CD14-positive monocyte (primary cell): ENCODE measurements around the gene LRRFIP2. TPM values are rescaled to one million over a fixed set of nuclear protein-coding genes. Genes with fewer than 3 reads are reported as not detected.

Source experiments
- DNase-seq, 3 donors: peaks; one replicate each; pipeline ENCODE4 v3.0.0-alpha.2; 2011 to 2022
- H2AFZ ChIP-seq: 2 replicates; pipeline ENCODE4 v1.6.0; 2012; ENCODE audit warnings: mild to moderate bottlenecking, low read depth, low read length, inconsistent platforms; ENCODE audit not compliant: insufficient read depth, poor library complexity, severe bottlenecking
- H3K27ac ChIP-seq, 2 donors: 1 replicate in 1 of 2; 2 replicates in 1 of 2; pipeline ENCODE4 v1.5.1; 2012 to 2013; ENCODE audit warnings: low read length in 2 of 2, control low read depth in 1 of 2, inconsistent platforms in 1 of 2, low read depth in 1 of 2, mild to moderate bottlenecking in 1 of 2
- H3K27me3 ChIP-seq, 2 donors: one replicate each; pipeline versions ENCODE4 v1.6.0 to v1.6.1; 2011 to 2013; ENCODE audit warnings: low read length in 2 of 2; ENCODE audit not compliant: control insufficient read depth in 2 of 2, insufficient read depth in 2 of 2
- H3K36me3 ChIP-seq, 2 donors: replicated peaks in 1 of 2; 1 replicate in 1 of 2; 2 replicates in 1 of 2; pipeline versions ENCODE4 v1.5.1 to v1.6.1; 2012 to 2013; ENCODE audit warnings: low read length in 2 of 2, control low read depth in 1 of 2, inconsistent platforms in 1 of 2, mild to moderate bottlenecking in 1 of 2; ENCODE audit not compliant: insufficient read depth in 2 of 2, control insufficient read depth in 1 of 2
- H3K4me1 ChIP-seq, 2 donors: 1 replicate in 1 of 2; 2 replicates in 1 of 2; pipeline versions ENCODE4 v1.5.1 to v1.6.1; 2012 to 2013; ENCODE audit warnings: low read length in 2 of 2, control low read depth in 1 of 2, inconsistent platforms in 1 of 2, mild to moderate bottlenecking in 1 of 2, moderate library complexity in 1 of 2; ENCODE audit not compliant: insufficient read depth in 2 of 2, control insufficient read depth in 1 of 2
- H3K4me2 ChIP-seq: replicated peaks from 2 replicates; pipeline ENCODE3; 2012; ENCODE audit warnings: low read length, moderate library complexity, mild to moderate bottlenecking; ENCODE audit not compliant: poor library complexity, severe bottlenecking; ENCODE audit errors: extremely low read depth
- H3K4me3 ChIP-seq, 3 experiments: fragments of 200-600 bp in 1 of 3; sonication (generic) in 1 of 3; replicated peaks in 1 of 3; 1 replicate in 2 of 3; 2 replicates in 1 of 3; pipeline ENCODE4 v1.5.1; 2011 to 2013; ENCODE audit warnings: low read length in 3 of 3, mild to moderate bottlenecking in 3 of 3, control low read depth in 2 of 3, low read depth in 2 of 3, inconsistent platforms in 1 of 3, moderate library complexity in 1 of 3
- H3K79me2 ChIP-seq: 2 replicates; pipeline ENCODE4 v1.6.0; 2012; ENCODE audit warnings: mild to moderate bottlenecking, control low read depth, inconsistent platforms, low read length, moderate library complexity; ENCODE audit not compliant: insufficient read depth
- H3K9ac ChIP-seq: 2 replicates; pipeline ENCODE4 v1.6.0; 2017; ENCODE audit warnings: low read length, mild to moderate bottlenecking; ENCODE audit not compliant: insufficient read depth, poor library complexity, severe bottlenecking
- H3K9me3 ChIP-seq, 2 donors: replicated peaks in 1 of 2; 1 replicate in 1 of 2; 2 replicates in 1 of 2; pipeline versions ENCODE4 v1.5.1 to v1.6.1; 2012 to 2013; ENCODE audit warnings: low read length in 2 of 2, control low read depth in 1 of 2; ENCODE audit not compliant: control insufficient read depth in 1 of 2, insufficient read depth in 1 of 2
- H4K20me1 ChIP-seq: 2 replicates; pipeline ENCODE4 v1.6.0; 2012; ENCODE audit warnings: mild to moderate bottlenecking, low read length, control low read depth, moderate library complexity; ENCODE audit not compliant: insufficient read depth
- H3K27ac Mint-ChIP-seq, 7 donors: one replicate each; pipeline ENCODE4 v1.8.0; 2020; ENCODE audit warnings: mild to moderate bottlenecking in 7 of 7, mixed read lengths in 7 of 7, moderate library complexity in 6 of 7, inconsistent platforms in 2 of 7
- H3K27me3 Mint-ChIP-seq, 3 donors: one replicate each; pipeline ENCODE4 v1.8.0; 2021 to 2022; ENCODE audit warnings: low read depth in 3 of 3, mild to moderate bottlenecking in 3 of 3, mixed read lengths in 3 of 3, moderate library complexity in 3 of 3, inconsistent platforms in 1 of 3
- H3K36me3 Mint-ChIP-seq, 2 donors: one replicate each; pipeline ENCODE4 v1.8.0; 2020; ENCODE audit warnings: mixed read lengths in 2 of 2, inconsistent platforms in 1 of 2, mild to moderate bottlenecking in 1 of 2
- H3K4me1 Mint-ChIP-seq: one replicate; pipeline ENCODE4 v1.8.0; 2020; ENCODE audit warnings: mild to moderate bottlenecking, mixed read lengths
- H3K4me3 Mint-ChIP-seq, 2 donors: one replicate each; pipeline ENCODE4 v1.8.0; 2020; ENCODE audit warnings: mild to moderate bottlenecking in 2 of 2, mixed read lengths in 2 of 2, moderate library complexity in 1 of 2
- H3K9me3 Mint-ChIP-seq, 7 donors: one replicate each; pipeline ENCODE4 v1.8.0; 2020 to 2022; ENCODE audit warnings: mixed read lengths in 7 of 7, mild to moderate bottlenecking in 6 of 7, moderate library complexity in 6 of 7, inconsistent platforms in 2 of 7
- CTCF ChIP-seq: fragments of 200-600 bp; IDR thresholded peaks from one replicate; pipeline ENCODE4 v1.8.0; 2022; ENCODE audit warnings: antibody characterized with exemption, mild to moderate bottlenecking
- WGBS: methylation state at CpG from one replicate; pipeline ENCODE4 v1.1.5; 2013; ENCODE audit warnings: missing lambda C conversion rate; ENCODE audit not compliant: insufficient coverage; 5-methylcytosine and 5-hydroxymethylcytosine counted together
- intact Hi-C, 2 donors: fragments of 100-400 bp; cut with micrococcal nuclease; formaldehyde crosslinking; loops; one replicate each; pipeline versions ENCODE4 v1.15.0 to v1.15.1; 2023
- polyA plus RNA-seq, 3 donors: library from polyadenylated mRNA; depleted of rRNA in 1 of 3; unstranded in 2 of 3; stranded (reverse) in 1 of 3; fragments of 300-500 nt in 2 of 3; fragments of >200 nt in 1 of 3; fragmentation: Illumina TruSeq in 2 of 3; gene quantifications; 1 replicate in 2 of 3; 2 replicates in 1 of 3; pipeline ENCODE4 v1.2.3, GENCODE V29; 2012 to 2021

LRRFIP2 gene
- polyA plus RNA-seq, 3 donors = 30.9 to 39.4 (median 31.7) TPM

- DNase-seq = no peak
- Histone ChIP-seq H3K27me3 (no peaks in the 10 kb centered on the region), H3K4me2 (no peak overlapping the region), H3K27ac (no peak overlapping the region), H4K20me1 (no peaks in the 10 kb centered on the region), H3K9me3 (peaks cover 3 to 11% of the 10 kb centered on the region in 2 donors), H3K36me3 (peaks cover 54 to 100% of the 10 kb centered on the region in 2 donors), H3K4me3 (no peak overlapping the region), H3K79me2 (no peaks in the 10 kb centered on the region), H3K4me1 (no peaks in the 10 kb centered on the region), H3K9ac (no peak overlapping the region), H2AFZ (no peak overlapping the region)
- intact Hi-C loops = no loop called here
- H3K9me3 Mint-ChIP-seq = peaks cover 0 to 10% (median 8%) of the 10 kb centered on the region in 7 donors
- H3K4me1 Mint-ChIP-seq = no peaks in the 10 kb centered on the region
- TF ChIP-seq CTCF = no peak
- no peak overlapping the region for H3K4me3 Mint-ChIP-seq
- H3K27ac Mint-ChIP-seq = peak overlapping the region in 1 of 7 donors; percentile 15
- peaks cover 64 to 80% of the 10 kb centered on the region in 2 donors for H3K36me3 Mint-ChIP-seq
- WGBS = 100% methylated on average over 1 of the region's 1 CpG
- no peaks in the 10 kb centered on the region for H3K27me3 Mint-ChIP-seq
Observed at GRCh38 chr3:37039161-37039846, 135.1 kb downstream of the LRRFIP2 start.

GRCh38 chr3:37037352-37037751, 137.0 kb downstream of the LRRFIP2 start:
- no peak overlapping the region for H3K27ac ChIP-seq
- H3K4me3 ChIP-seq = no peak overlapping the region
- H3K4me2 ChIP-seq = no peak overlapping the region
- H3K79me2 ChIP-seq = no peaks in the 10 kb centered on the region
- Mint-ChIP-seq H3K9me3 (peaks cover 4 to 15% (median 8%) of the 10 kb centered on the region in 7 donors), H3K27me3 (no peaks in the 10 kb centered on the region), H3K36me3 (peaks cover 77 to 85% of the 10 kb centered on the region in 2 donors), H3K4me1 (no peaks in the 10 kb centered on the region), H3K27ac (no peak overlapping the region), H3K4me3 (no peak overlapping the region)
- DNase-seq = no peak
- H3K27me3 ChIP-seq = no peaks in the 10 kb centered on the region
- H3K36me3 ChIP-seq = peaks cover 68 to 100% of the 10 kb centered on the region in 2 donors
- H2AFZ ChIP-seq = no peak overlapping the region
- H3K4me1 ChIP-seq = no peaks in the 10 kb centered on the region
- intact Hi-C loops = no loop called here
- no peak for TF ChIP-seq CTCF
- peaks cover 3 to 11% of the 10 kb centered on the region in 2 donors for H3K9me3 ChIP-seq
- H4K20me1 ChIP-seq = no peaks in the 10 kb centered on the region
- no peak overlapping the region for H3K9ac ChIP-seq
- no CpG with 5 or more reads among the region's 3 CpGs for whole genome bisulfite sequencing
